NCI-H2171 (cell line): ENCODE results near the gene SHB.

Experiments used
- DNase-seq: peaks from one replicate; lab custom pipeline; 2025; lab: John Stamatoyannopoulos, UW

SHB gene

DNA sequence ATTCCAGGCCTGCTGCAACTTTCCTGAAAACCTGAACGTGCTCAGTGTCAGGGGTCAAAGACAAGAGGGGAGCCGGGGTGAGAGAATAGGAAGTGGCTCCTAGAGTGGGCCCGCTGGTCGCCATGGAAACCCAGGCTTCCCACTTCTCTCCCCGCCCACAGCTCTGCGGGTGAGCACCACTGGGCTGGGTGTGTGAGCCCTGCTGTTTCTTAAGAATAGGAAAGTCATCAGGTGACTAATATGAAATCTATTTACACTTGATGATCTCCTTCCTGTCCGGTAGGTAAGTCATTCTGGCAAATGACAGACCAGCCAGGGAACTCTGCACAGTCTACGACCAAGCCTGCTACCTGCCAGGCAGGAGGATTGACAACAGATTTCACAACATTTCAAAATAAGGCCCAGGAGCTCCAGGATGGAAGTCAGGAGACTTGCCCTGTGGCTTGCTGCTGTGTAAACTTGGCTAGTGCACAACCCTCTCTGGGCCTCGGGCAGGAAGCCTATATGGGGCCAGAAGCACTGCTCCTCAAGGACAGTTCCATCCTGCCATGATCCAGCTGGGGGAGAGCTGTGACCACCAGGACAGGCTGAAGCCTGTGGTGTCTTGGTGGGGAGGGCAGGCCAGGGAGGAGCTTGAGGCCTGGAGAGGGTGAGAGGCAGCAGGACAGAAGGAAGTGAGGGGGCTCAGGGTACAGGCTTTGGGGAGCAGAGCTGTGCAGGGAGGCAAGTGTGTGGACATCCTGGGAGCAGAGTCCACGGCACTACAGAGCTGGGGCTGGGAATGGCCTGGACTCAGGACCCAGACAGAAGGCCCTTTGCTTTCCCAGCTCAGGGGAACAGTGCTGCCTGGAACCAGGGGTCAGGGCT is 60.6 kb downstream of the SHB start:
- DNase-seq: no peak

DNA sequence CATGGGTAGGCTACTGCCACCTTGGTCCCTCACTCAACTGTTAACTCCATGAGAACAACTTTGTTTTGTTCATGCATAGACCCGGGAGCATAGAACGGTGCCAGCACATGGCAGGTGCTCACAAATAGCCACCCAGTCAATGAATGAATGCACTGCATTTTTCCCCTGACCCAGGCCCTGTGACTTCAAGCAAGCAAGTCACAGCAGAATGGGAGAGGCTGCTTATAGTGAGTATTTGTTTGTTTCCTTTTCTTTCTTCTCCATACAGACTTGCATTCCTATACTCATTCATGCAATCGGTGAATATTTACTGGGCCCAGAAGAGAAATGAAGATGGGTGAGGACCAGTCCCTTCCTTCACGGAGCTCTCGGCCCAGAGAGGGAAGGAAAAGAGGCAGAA is 62.0 kb downstream of the SHB start:
- no peak for DNase-seq

DNA sequence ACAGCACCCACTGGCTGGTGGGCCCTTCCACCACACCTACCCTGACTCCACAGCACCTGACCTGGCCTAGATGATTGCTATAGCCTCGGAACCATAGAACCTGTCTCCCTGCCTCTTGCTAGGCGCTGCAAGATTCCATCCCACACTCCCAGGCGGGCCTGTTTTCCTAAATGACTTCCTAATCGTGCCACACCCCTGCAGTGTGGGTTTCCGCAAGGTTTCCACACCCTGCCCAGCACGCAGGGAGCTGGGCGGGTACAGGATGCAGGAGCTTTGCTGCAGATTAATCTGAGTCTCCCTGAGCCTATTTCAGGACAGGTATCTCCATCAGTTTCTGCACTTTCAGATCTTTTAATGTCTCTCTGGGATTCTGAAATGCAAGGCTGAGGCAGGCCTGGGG is 62.9 kb downstream of the SHB start:
- DNase-seq: no peak

DNA sequence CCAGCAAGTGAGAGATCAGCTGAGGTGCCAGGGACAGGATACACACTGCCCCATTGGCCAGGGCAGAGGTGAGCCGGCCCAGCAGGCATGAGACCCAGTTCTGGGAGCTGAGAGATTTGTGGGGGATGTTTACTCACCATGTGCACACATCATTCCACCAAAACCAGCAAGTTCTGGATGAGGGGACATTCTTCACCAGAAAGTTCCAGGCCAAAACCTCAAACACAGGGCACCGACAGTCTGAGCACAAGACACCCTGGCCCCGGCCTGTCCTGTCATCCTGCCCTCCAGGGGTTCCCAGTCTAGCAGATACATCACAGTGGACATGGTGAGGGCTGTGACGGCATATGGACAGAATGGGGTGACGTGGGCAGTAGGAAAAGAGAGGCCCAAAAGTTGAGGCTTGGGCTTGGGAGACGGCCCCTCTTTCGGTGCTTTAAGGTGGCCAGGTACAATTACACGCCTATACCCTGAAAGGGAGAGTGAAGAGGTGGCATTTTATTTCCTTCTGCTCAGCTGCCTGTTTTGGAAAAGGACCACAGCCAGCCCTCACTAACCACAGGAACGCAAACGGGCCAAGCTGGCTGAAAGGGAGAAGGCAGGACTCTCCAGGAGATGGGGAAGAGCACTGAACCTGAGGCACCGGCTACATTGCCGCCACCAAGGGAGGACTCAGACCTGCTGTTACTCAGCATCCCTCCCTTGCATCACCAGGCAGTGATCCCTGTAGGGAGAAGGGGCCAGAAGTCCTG is 64.0 kb downstream of the SHB start:
- DNase-seq: no peak

DNA sequence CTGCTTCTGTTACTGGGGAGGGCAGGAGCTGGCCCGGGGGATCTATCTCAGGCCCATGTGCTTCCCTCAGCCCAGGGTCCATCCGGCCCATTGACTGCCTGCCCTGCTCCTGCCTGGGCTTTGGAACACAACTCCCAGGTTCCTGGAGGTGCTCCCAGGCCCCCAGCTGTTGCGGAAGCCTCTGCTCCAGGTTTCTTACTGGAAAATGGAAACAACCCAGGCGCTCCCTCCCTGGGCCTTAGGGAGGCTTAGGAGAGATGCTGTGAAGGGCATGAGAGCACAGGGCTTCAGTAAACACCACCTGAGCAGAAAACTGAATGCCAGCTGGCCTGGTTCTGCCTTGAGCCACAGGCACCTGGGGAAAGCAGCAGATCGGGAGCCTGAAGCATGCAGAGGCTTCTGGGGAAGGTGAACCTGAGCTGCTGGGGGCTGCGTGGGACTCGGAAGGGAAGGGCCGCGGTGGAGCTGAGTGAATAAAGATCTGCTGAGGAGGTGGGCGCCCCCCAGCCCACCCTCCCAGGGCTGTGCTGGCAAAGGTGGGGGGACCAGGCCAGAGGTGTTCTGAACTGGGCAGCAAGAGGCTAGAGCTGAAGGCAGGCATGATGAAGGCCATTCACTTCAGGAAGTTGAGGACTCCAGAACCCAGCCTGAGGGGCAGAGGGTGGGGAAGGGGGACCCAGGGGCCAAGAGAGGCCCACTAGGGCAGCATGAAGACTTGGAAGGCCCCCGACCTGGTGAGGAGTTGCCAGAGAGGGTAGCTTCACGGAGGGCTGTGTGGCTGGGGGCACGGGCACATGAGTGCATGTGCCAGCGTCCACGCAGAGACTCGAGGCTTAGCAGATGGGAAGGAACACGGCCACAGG is 64.8 kb downstream of the SHB start:
- DNase-seq: peak; percentile 26

DNA sequence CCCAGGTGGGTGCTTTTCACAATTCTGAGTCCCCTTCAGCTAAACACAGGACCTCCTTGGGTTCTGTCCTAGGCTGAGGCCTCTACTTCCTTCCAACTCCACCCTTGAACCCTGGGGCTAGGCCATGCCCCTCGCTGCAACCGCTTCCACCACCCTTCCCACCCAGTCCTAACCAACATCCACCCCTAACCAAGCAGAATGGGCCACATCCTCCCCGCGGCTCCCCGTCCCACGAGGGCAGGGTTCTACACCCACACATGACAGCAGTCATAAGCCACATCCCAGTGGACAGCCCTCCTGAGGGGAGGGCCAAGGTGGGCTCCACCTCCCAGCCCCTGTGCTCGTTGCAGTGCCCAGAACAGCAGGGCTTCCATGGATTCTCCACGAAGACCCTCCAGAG is 65.8 kb downstream of the SHB start:
- no peak for DNase-seq

DNA sequence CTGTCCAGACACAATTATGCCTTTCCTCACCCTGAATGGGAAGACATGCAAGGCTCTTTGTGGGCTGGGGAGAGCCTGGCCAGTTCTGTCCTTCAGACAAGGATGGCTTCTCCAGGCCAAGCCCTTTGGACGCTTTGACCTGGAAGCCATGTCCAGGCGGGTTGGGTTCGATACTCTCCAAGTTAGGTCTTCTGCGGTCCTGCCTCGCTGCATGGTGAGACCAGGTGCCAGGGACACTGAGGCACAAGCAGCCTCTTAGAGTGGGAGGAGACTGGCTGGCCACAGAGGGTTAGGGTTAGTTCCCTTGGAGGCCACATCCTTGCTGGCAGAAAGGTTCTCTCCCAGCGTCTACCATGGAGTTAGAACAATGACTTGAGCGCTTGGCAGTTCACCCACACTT is 67.6 kb downstream of the SHB start:
- no peak for DNase-seq

DNA sequence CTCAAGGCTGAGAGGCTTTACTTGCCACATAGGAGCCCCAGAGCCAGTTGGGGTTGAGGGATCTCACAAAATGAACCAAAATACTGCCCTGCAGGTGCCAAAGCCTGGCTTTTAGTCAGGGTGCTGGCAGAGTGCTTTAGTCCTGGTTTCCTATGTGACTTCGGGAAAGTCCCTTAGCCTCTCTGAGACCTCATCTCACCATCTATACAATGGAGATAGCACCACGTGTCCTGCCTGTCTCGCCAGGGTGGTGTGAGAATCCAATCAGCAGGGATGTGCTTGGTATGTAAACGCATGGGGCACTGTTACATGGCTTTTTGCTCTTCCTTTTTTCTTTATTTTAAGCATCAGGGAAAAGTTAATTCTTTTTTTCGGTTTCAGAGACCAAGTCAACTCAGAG is 68.3 kb downstream of the SHB start:
- no peak for DNase-seq

DNA sequence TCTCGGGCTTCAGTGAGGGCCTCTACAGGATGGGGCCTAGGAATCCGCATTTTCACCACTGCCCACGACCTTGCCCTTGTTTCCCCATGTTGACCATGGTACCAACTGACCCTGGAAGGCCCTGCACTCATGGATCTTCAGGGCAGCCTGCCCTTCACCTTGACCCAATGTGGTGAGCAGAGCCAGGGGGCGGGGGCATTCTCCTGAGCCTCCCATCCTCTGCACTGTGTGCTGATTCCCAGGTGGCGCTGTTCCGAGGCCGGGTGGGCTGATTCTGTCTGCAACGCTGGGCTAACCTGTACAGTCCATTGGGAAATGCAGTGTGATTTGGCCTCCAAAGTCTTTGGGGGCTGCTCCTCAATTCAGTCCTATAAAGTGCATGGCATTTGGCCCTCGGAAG is 68.7 kb downstream of the SHB start:
- DNase-seq: no peak

DNA sequence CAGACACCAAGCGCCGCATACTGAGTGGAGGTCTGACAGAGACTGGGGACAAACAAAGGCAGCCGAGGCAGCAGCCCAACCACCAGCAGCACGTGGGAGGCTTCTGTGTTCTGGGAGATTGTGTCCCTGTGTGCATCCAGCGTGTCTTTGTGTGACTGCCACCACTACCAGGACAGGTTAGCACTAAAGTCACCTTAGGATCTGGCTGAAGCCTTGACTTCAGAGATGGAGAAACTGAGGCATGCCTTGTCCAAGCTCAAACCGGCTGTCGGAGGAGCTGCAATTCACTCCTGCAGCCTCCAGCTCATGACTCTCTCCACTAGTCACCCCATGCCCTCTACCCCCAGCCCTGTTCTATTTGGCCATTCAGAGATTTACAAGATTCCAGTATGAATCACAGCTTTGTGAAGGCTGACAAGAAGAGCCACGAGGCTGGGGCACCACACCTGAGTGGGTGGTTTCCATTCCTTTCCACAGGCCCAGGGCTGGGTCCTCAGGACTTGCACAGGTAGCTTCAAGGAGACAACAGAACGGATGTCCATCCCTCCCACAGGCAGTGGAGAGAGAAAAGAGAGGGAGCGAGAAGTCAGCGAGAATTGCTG is 69.3 kb downstream of the SHB start:
- DNase-seq: no peak

DNA sequence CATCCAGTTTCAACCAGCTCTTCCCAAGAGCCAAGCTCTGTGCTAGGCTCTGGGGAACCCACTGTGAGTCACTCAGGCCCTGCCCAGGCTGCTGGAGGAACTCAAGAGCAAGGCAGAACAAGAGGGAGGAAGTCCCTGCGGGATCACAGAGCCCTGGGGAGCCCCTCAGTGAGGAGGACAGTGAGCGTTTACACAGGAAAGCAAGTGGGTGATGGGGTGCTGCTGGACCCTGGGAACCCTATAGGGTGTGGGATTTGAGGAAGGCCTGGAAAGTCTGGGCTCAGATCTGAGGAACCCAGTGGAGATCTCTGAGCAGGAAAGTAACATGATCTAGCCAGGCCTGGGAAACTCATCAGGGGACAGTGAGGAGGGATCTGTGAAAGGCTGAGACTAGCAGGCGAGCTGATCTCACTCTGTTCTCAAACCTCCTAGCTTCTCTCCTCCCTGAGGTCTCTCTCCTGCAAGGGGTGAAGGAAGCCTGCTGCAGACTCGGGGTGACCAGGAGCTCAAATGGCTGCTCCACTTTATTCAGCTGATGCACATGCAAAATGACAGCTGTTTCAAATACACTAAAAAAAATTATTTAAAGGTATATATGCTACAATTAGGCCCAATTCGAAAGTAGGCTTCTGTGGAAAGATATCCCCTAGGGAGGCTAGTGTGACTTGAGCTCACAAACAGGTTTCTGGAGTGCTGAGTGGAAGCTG is 70.0 kb downstream of the SHB start:
- no peak for DNase-seq

DNA sequence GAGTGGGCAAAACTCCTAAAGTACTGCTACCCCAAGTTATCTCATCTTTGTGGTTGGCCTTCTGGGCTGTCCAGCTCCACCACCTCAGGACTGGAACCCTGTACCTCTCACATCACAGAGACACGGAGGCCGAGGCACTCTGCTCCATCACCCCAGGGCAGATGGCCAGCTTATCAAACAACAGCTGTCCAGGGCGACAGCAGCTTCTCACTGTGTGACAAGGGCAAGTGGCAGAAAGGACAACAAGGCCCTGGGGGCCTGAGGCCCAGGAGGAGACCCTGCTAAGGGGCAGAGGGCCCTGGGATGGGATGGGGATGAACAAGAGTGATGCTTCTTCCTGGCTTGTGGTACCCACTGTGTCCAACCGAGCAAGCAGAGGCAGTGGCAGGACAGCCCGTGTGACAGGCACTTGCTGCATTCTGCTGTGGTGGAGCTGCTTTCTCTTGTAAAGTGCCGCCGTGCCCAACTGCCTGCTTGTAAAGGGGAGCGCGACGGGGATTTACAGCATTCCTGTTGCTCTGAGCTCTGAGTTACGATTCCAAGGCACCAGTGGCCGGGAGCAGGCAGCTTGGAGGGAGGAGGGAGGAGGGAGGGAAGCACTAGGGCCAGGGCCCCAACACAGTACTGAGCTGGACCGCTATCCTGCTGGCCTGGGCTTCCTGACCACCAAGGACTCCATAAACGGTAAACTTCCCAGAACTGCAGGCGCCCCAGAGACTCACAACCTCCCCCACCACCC is 71.2 kb downstream of the SHB start:
- no peak for DNase-seq

DNA sequence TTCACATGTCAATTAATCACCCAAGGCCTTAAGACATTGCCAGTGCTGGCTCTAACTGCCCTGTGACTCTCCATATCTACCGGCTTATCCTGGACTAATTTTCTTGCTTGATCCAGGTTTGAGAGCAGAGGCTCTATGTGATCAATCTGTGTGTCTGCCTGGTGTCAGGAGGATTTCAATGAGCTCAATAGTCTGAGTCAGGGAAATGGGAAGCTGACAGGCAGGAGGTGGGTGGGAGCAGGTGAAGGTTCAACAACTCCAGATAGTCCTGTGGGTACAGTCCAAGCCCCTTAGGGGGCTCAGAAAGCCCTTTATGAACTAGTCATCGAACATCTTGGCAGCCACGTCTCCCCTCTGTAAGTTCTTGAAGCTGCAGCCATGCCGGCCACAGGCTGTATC is 72.2 kb downstream of the SHB start:
- no peak for DNase-seq

DNA sequence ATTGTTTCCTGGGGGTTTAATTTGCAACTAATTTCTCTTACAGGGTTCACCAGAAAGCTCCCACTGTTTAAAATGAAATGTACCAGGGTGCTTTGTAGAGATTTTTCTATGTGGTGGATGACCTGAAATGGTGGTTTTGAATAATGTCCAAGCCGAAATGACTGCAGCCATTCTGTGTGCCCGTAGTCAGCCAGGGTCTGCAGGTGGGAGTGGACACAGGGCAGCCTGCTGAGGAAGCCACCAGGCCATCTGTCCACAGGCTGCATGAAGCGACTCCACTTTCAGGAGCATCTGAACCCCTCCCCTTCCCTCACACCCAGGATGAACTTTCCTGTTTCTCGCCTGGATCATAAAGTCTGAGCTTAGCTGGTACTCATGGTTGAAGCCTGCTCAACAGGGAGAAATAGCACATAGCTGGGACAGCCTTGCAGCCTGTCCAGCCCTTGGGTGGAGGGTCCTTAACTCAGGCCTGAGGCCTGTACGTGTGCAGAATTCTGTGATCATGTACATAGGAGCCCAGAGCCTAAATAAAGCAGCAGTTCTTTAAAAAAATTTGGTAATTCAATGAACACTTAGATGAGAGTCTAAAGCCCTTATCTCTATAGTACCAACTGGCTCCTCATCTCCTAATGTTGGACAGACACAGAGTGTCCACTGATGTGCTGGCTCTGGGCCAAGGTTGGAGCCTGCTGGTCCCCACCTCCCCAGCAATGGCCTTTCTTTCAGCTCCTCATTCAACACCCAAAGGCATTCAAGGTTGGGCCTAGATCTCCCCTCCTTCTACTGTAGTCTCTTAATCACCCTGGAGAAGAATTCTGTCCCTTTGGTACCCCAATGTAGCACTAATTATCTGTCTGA is 72.8 kb downstream of the SHB start:
- DNase-seq: no peak

DNA sequence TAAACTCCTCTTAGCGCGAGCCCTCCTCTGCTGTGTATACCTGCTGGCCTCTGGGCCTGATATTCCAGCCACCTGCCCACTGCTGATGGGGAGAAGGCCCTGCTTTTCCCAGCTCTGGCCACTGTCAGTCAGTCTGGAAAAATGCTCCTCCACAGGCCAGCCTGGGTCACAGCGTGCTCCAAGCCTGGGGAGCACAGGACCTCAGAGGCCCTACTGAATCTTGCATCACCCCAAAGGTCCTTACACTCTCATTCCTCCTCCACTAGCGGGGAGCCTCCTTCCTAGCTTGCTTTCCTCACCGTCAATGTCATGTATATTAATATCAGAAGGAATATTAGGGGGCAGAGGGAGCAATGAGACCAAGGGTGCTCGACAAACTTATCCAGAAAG is 73.7 kb downstream of the SHB start:
- DNase-seq: no peak

DNA sequence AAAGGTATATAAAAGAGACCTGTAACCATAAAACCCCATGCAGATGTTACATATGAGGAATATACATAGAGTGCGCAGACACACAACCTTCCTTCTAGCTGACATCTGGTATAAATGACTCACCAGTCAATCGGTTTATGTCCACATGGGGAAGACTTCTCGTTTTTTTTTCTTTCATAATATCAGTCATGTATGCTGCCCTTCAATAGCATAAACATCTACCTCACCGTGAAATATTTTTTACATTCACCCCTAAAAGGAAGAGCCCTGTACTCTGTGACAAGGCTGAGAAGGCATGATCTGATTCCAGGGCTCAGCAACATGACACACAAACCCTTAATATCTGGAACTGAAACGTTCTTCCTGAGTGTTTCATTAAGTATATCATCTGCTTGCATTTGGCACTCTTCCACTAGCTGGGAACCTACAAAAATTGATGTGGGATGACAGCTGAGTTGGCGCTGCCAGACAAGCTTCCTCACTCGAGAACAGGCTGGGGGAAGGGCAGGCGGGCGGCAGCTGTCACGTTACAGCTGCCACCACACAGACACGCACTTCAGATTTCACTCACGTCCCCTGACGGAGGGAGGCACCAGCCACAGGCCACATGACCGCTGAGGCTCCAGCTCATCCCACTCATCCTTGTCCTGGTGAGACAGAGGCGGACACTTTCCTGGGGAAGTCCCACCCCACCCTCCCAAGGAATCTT is 74.2 kb downstream of the SHB start:
- peak; percentile 75 for DNase-seq

DNA sequence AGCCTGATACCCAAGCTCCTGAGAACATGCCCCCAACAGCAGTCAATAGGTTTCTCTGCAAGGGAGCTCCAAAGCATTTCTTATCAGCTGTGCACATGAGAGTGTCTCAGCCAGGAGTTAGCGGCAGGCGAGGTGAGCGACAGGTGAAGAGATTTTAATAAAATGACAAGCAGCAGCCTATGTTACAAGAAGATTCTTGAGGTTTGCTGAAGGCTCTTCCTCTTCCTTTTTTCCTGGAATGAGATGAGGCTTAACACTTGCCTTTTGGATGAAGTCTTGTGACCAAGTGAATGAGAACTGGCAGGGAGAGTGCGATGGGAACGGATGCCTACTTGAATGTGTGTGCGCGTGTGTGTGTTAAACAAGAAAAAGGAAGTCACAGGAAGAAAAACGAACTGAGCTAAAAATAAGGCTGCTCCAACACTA is 76.1 kb downstream of the SHB start:
- no peak for DNase-seq

DNA sequence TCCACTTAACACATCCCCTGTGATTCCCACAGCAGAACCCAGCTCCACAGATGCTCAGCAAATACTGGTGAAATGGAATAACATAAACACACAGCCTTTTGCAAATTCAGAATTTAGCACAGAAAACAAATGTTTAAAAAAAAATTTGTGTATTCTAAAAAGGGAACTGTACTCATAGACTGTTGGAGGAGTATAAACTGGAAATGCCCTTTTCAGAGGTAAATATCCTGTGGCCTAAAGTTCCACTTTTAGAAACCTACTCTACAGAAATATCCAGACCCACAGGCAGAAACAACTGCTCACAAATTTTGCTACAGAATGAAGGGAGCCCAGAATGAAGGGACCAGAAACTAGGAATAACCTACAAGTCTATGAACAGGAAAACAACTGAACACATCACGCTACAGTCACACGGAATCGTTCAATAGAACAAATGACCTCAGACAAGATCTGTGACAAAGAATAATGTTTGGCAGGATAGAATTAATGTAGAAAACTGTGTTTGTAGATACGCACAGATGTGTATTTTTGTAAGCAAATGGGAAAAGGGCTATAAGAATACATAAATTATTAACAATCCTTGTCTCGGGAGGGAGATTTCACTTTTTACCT is 78.5 kb downstream of the SHB start:
- no peak for DNase-seq

DNA sequence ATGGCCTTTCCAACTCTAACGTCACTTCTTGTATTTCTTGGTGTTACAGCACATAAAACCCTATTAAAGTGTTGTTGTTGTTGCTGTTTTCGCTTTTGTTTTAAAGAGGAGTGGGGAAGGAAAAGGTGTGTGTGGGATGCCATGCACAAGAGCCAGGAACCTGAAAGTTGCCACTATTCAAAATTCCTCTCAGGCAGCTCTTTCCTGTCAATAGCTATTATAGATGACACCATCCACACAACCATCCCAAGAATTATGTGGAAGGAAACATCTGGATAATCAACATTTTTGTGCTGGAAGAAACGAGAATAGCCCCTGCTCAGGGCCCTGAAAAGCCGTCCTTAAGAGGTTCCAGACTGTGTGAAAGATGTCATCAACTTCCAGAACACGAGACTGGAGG is 79.3 kb downstream of the SHB start:
- no peak for DNase-seq
